Transverse colon (tissue), 4 donors: ENCODE measurements around the gene GNAL. TPM values are rescaled to one million over a fixed set of nuclear protein-coding genes. Genes with fewer than 3 reads are reported as not detected.

ENCODE experiments used
- DNase-seq: peaks from one replicate; pipeline ENCODE4 v3.0.0-alpha.2; 2019
- H3K27ac ChIP-seq, 4 donors: fragments of 200-600 bp; sonication (generic); 2 replicates each; pipeline ENCODE4 v1.5.1; 2016 to 2018; ENCODE audit warnings: inconsistent platforms in 4 of 4
- H3K27me3 ChIP-seq: fragments of 200-600 bp; sonication (generic); 2 replicates; pipeline ENCODE4 v1.5.1; 2017; ENCODE audit warnings: inconsistent platforms
- H3K36me3 ChIP-seq, 4 donors: fragments of 200-600 bp; sonication (generic); 2 replicates each; pipeline ENCODE4 v1.5.1; 2017 to 2019; ENCODE audit warnings: inconsistent platforms in 4 of 4
- H3K4me1 ChIP-seq, 4 donors: fragments of 200-600 bp; sonication (generic); 2 replicates each; pipeline ENCODE4 v1.5.1; 2017 to 2020; ENCODE audit warnings: inconsistent platforms in 4 of 4
- H3K4me3 ChIP-seq, 4 donors: fragments of 200-600 bp; sonication (generic); 1 replicate in 1 of 4; 2 replicates in 3 of 4; pipeline versions ENCODE4 v1.5.1 to v1.6.1; 2017 to 2019; ENCODE audit warnings: inconsistent platforms in 4 of 4
- H3K9me3 ChIP-seq, 2 donors: fragments of 200-600 bp; sonication (generic); 2 replicates each; pipeline ENCODE4 v1.5.1; 2017 to 2019; ENCODE audit warnings: inconsistent platforms in 2 of 2
- EP300 ChIP-seq: sonication (generic); formaldehyde crosslinking; IDR thresholded peaks from one replicate; pipeline ENCODE4 v1.6.1; 2017; ENCODE audit warnings: antibody characterized with exemption, low read depth
- POLR2A ChIP-seq: fragments of 450-650 bp; IDR thresholded peaks from one replicate; pipeline ENCODE4 v1.6.1; 2016; ENCODE audit warnings: antibody characterized with exemption, mild to moderate bottlenecking, moderate library complexity
- POLR2AphosphoS5 ChIP-seq, 3 donors: sonication (generic); formaldehyde crosslinking; IDR thresholded peaks; one replicate each; pipeline ENCODE4 v1.6.1; 2016; ENCODE audit warnings: antibody characterized with exemption in 3 of 3
- WGBS, 2 donors: methylation state at CpG; one replicate each; pipeline ENCODE4 v1.1.5; 2018; ENCODE audit warnings: low coverage in 1 of 2; 5-methylcytosine and 5-hydroxymethylcytosine counted together
- in situ Hi-C, 4 donors: fragments of 200-750 bp; cut with MboI; loops; one replicate each; pipeline versions ENCODE4 v1.15.0 to v1.15.1; 2017; ENCODE audit warnings: low sequenced_read_pairs in 3 of 4, low pct_ligation_motif_present in 1 of 4, low pct_unique_long_range_greater_than_20kb in 1 of 4
- intact Hi-C: fragments of 100-400 bp; cut with DNase I; formaldehyde crosslinking; loops from one replicate; pipeline ENCODE4 v1.15.1; 2023; ENCODE audit warnings: low total_unique reads
- total RNA-seq, 4 donors: library from RNA; depleted of rRNA; stranded (reverse); fragments of >200 nt; gene quantifications; one replicate each; pipeline ENCODE4 v1.1.0, GENCODE V29; 2016
- TF ChIP-seq, protein P1 (sequence below), 5 experiments: fragments of 200-600 bp in 3 of 5; fragments of 450-650 bp in 2 of 5; sonication (generic) in 3 of 5; IDR thresholded peaks; 1 replicate in 2 of 5; 2 replicates in 3 of 5; pipeline ENCODE4 v1.5.1; 2016 to 2017; ENCODE audit warnings: antibody characterized with exemption in 5 of 5, inconsistent platforms in 3 of 5, mild to moderate bottlenecking in 2 of 5, moderate library complexity in 1 of 5

The GNAL gene
- total RNA-seq, 4 donors from 2014 or later: 2.9 to 7.4 (median 7.2) TPM

DNA sequence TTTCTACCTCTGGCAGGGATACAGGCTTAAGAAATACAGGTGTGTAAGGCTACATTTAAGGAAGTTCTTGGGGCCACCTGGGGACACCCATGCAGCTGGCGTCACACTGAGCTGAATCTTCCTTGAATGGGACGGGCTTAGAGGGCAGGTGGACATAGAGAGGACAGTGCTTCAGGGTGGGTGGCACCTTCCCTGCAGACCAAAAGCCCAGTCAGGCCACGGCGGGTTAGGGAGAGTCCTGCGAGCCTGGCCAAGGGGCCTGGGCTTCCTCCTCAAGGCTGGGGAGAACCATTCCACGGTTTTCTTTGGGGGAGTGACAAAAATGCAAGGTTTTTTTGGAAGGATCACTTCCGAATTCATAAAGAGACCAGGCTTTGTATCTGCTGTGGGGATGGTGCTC lies 73.4 kb downstream of the GNAL start:
- 80 to 84% methylated on average over 1 to 7 of the region's 7 CpGs for WGBS, 2 donors
- no peak for DNase-seq
- no peak overlapping the region for H3K27ac ChIP-seq

DNA sequence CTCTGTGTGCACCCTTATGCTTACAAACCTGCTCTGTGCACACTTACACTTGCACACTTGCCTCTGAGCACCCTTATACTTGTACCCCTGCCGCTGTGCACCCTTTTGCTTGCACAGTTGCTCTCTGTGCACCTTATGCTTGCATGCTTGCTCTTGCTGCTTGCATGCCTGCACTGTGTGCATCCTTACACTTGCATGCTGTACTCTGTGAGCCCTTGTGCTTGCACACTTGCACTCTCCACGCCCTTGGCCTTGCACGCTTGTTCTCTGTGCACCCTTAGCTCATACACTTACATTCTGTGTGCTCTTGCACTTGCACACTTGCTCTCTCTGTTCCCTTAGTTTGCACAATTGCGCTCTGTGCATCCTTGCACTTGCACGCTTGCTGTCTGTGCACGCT lies 78.3 kb downstream of the GNAL start:
- intact Hi-C loops: no loop called here
- H3K4me3 ChIP-seq: no peak overlapping the region
- DNase-seq: no peak
- H3K27ac ChIP-seq: no peak overlapping the region
- no peaks in the 10 kb centered on the region for H3K9me3 ChIP-seq
- in situ Hi-C loops: no loop called here
- no peak for TF ChIP-seq POLR2A
- TF ChIP-seq, protein P1, sequence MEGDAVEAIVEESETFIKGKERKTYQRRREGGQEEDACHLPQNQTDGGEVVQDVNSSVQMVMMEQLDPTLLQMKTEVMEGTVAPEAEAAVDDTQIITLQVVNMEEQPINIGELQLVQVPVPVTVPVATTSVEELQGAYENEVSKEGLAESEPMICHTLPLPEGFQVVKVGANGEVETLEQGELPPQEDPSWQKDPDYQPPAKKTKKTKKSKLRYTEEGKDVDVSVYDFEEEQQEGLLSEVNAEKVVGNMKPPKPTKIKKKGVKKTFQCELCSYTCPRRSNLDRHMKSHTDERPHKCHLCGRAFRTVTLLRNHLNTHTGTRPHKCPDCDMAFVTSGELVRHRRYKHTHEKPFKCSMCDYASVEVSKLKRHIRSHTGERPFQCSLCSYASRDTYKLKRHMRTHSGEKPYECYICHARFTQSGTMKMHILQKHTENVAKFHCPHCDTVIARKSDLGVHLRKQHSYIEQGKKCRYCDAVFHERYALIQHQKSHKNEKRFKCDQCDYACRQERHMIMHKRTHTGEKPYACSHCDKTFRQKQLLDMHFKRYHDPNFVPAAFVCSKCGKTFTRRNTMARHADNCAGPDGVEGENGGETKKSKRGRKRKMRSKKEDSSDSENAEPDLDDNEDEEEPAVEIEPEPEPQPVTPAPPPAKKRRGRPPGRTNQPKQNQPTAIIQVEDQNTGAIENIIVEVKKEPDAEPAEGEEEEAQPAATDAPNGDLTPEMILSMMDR (IDR thresholded peaks at IDR 0.05): no peak
- H3K4me1 ChIP-seq: no peaks in the 10 kb centered on the region
- WGBS, 2 donors: 91 to 92% methylated on average over 6 of the region's 6 CpGs
- H3K36me3 ChIP-seq: no peaks in the 10 kb centered on the region
- no peaks in the 10 kb centered on the region for H3K27me3 ChIP-seq

More for the DNA sequence above, 73.4 kb downstream of the GNAL start:
- TF ChIP-seq POLR2A (no peak), EP300 (no peak), POLR2AphosphoS5 (IDR thresholded peaks at IDR 0.05) (no peak)
- TF ChIP-seq, protein P1 (IDR thresholded peaks at IDR 0.05): no peak
- Histone ChIP-seq H3K36me3 (no peaks in the 10 kb centered on the region), H3K4me3 (no peak overlapping the region), H3K9me3 (no peaks in the 10 kb centered on the region), H3K27me3 (no peaks in the 10 kb centered on the region), H3K4me1 (no peaks in the 10 kb centered on the region)
- in situ Hi-C loops: no loop called here
- intact Hi-C loops: no loop called here

DNA sequence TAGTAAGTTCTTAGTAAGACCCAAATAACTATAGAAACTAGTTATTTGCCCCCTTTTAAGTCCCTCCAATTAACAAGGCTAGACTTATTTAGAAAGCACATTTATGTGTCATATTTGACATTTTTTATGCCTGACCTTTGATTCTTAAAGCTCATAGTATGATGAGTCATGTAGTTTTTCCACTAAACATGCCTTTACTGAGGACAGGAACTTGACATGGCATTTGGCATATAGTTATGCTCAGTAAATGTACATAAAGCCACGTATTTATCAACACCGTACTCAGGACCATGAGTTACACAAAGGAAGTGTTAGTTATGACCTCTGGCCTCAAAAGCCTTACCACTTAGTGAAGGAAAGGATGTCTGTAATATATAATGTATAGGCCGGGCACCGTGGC lies 78.9 kb downstream of the GNAL start:
- WGBS, 2 donors: 54% methylated on average over 4 of the region's 4 CpGs; no CpG with 5 or more reads in 1 of the 2 donors
- Histone ChIP-seq H3K4me3 (no peak overlapping the region), H3K36me3 (no peaks in the 10 kb centered on the region), H3K27ac (no peak overlapping the region), H3K9me3 (no peaks in the 10 kb centered on the region), H3K27me3 (no peaks in the 10 kb centered on the region), H3K4me1 (no peaks in the 10 kb centered on the region)
- intact Hi-C loops (no loop called here), in situ Hi-C loops (no loop called here)
- DNase-seq: no peak
- TF ChIP-seq EP300 (no peak), POLR2AphosphoS5 (IDR thresholded peaks at IDR 0.05) (no peak), POLR2A (no peak)
- TF ChIP-seq, protein P1 (IDR thresholded peaks at IDR 0.05): no peak

DNA sequence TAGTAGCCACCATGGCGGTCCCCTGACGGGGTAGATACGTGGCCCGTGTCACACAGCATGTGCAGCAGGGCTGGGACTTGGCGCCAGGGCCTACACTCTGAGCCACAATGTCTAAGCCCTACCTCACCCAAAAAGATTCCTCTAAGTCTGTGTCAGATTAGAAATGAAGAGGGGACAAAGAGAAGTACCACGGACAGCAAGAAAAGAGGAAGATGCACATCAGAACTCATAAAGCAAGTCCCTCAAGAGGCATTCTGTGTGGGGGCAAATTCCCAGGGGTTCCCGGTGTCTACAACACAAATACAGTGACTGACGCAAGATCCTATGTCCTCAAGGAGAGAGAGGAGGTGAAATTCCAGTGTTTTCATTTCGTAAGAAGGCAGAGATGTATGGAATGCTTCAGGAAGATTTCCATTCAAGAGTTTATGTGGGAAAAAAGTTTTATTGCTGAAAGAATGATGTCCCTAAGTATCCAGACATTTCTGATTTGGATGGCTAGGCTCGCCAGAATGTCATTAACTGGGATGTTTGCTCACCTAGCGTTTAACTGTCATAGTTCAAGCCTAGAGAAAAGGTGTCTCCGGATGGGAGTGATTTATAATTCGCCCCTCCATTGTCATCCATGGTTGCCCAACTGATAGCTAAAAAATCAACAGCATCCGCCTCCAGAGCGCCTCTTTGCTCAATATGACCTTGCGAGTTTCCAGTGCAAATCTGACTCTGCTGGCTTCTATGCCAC lies 86.5 kb downstream of the GNAL start:
- WGBS, 2 donors: 85 to 91% methylated on average over 10 to 16 of the region's 16 CpGs
- in situ Hi-C loops: no loop called here
- H3K36me3 ChIP-seq: no peaks in the 10 kb centered on the region
- H3K4me3 ChIP-seq: no peak overlapping the region
- TF ChIP-seq, protein P1 (IDR thresholded peaks at IDR 0.05): no peak
- TF ChIP-seq POLR2AphosphoS5 (IDR thresholded peaks at IDR 0.05) (no peak), POLR2A (no peak), EP300 (no peak)
- DNase-seq: no peak
- intact Hi-C loops: no loop called here
- H3K4me1 ChIP-seq: no peaks in the 10 kb centered on the region
- no peaks in the 10 kb centered on the region for H3K9me3 ChIP-seq
- no peak overlapping the region for H3K27ac ChIP-seq
- no peaks in the 10 kb centered on the region for H3K27me3 ChIP-seq
